ENCODE measurements around the gene LRRTM4. TPM values are rescaled to one million over a fixed set of nuclear protein-coding genes. Genes with fewer than 3 reads are reported as not detected.

LRRTM4 gene
- total RNA-seq, 1 donor from 2014 or later, result not detected

DNA sequence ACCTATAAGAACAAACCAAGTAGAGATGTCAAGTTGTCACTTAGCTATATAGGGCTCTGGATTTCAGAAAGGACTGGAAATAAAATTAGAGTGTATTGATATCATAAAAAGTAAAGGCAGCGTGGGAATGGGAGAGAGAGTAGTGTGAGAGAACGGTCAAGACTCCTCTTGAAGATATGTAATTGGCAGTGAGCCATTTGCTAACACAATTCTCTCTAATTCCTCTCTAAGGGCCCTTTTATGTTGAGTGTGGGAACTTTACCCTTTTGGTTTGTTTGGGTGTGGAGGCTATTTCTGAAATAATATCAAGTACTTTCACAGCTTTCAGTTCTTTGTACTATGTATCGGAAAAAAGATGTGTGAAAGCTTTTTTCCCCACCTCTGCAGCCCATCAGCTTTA lies 196.8 kb downstream of the LRRTM4 start:
- intact Hi-C loops (cut with micrococcal nuclease), result no loop called here

DNA sequence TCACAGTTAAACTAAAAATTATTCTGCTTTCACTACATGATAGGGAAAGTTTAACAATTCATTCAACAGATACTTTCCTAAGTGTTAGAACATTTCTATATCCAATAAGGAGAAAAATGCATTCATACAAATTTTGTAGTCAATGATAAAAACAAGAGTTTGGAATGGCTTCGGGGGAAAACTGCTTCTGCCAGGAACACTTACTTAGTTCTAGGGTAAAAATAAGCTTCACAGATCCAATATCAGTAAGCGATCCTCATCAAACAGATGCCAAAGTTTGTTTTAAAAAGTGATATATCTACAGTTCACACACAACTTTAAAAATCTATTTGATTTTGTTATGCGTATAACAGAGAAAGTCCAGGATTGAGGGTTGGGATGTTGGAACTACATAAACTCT lies 199.7 kb downstream of the LRRTM4 start:
- intact Hi-C loops (cut with micrococcal nuclease), result no loop called here

DNA sequence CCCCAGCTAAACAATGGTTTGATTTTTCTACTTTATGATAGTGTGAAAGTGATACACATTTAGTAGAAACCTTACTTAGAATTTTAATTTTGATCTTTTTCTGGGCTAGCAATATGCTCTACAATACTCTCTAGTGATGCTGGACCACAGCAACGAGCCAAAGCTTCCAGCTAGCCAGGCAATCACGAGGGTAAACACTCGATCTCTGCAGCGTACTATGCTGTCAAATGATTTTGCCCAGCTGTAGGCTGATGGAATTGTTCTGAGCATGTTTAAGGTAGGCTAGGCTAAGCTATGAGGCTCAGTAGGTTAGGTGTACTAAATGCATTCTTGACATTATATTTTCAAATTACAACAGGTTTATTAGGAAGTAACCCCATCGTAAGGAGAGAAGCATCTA lies 207.5 kb downstream of the LRRTM4 start:
- intact Hi-C loops (cut with micrococcal nuclease), result no loop called here

DNA sequence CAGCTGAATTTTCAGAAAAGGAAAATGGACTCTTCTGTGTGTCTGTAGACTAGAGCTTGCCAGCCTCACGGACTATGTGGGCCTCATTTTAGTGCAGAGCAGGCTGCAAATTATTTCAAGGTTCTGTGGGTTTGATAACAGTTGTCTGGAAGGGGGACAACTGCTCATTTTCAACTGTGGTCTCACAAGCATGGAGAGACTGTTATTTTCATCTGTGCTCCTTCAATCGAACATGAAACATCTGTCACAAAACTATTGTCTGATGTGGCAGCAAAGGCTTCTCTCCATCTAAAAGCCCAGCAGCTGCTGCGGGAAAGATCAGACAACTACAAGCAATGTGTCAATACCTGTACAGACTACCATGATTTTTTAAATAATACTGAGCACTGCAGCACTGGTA lies 211.8 kb downstream of the LRRTM4 start:
- intact Hi-C loops (cut with micrococcal nuclease), result no loop called here

DNA sequence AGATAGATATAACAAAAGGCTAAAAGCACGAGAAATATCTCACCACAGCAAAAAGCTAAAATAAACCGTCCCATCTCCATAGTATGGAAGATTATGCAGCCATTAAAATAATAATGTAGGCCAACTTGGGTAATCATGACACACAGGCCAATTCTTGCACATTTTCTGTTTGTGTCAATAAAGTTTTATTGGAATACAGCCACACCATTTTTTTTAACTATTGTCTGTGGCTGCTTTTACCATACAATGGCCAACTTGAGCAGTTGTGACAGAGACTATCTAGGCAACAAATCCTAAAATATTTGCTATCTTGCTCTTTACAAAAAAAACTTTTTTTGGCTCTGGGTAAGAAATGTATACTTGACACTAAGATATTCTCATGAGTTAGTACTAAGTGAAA lies 212.5 kb downstream of the LRRTM4 start:
- intact Hi-C loops (cut with micrococcal nuclease), result no loop called here

DNA sequence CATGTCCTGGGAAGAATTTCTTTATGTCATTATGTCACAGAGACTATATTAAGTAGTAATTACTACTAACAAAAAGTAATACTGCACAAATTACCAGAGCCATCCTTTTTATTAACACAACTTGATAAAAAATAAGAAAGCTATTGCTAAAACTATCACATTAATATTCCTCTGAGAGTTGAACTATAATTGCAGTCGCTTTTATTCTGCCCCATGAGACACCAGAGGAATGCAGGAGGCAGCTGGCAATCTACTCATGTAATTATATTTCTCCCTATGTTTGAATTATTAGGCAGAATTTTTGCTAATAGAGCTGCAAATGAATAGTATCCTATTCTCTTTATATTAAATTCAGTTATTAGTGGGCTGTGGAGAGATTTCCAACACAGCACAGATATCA lies 220.7 kb downstream of the LRRTM4 start:
- intact Hi-C loops (cut with micrococcal nuclease), result no loop called here

DNA sequence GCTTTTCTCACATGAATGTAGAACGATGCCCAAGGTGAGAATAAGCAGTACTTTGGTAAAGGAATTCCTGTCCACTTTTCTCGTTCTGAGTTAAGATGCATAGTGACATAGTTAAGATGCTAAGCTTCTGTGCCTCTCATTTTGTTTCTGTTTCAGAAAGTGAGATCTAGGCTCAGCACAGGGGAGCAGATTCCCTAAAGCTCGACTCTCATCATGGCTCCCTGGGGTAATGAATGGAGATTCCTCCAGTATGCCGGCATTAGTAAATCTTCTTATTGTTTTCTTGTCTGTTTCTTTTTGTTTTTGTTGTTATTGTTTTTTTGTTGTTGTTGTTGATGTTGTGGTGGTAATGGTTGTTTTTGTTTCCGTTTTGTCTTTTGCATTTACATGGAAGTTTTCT lies 225.4 kb downstream of the LRRTM4 start:
- intact Hi-C loops (cut with micrococcal nuclease), result no loop called here

DNA sequence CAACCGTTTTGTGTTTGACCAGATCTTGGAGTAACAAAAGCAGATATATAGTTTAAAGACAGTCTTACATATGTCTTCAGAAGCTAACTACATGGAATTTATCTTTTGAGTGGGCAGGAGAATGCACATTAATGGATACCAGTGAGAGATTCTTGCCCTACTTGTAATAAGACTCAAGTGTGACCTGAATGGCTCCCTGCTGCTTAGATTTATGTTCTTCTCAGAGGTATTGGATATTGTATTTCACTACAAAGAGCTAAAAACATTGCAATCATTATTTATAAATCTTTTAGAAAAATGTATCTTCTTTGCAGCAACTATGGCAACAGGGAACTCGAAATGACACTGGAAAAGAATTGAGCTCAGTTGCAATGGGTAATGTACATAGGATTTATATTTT lies 227.7 kb downstream of the LRRTM4 start:
- intact Hi-C loops (cut with micrococcal nuclease), result no loop called here

DNA sequence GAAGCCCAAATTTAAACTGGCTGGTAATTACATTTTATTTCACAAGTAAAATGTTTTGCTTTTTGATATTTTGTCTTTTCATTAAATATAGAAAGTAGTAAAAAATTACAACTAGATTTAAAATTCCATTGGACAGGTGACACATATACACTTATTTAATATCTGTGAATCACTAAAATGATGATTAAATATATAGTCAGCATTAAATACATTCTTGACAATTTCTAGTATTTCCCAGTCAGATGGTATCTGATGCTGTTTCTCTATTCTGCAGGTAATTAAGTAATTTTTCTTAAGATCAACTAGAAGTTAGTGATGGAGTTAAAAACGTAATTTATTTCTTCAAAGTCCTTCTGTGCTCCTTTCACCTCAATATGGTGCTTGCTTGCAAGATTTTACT lies 237.8 kb downstream of the LRRTM4 start:
- intact Hi-C loops (cut with micrococcal nuclease), result no loop called here

DNA sequence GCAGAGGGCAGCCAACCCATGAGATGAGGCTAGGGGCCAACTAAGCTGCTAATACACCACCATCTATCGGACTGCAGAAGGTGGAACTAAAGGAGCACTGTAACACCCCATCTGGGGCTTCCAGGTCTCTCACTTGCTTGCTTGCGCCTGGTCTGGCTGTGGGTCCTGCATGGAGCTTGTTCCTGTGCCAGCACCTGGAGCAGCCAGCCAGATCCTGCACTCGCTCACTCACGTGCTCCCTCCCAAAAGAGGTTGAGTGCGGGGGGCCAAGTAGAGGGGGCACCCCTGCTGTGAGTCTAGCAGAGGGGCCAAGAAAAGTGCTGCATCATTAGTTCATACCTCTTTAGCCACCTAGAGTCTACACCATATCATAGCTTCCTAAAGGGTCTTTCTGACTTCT lies 250.9 kb downstream of the LRRTM4 start:
- intact Hi-C loops (cut with micrococcal nuclease), result no loop called here

DNA sequence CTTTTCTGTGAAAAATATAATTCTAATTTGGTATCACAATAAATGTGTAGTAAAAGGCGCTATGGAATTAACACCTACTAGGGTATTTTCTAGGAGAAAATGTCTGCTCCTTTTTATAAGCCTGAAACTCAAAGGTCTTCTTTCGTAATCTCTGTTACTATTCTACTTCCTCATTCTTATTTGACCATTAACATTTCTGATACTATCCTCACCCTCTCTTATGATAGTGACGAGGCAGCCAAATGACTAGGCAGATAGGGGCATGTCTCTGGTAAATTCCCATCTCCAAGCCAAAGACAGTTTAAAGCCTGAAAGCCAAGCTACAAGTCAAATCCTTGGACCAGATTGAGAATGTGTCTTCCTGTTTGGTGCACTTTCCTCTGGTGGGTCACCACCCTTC lies 251.7 kb downstream of the LRRTM4 start:
- intact Hi-C loops (cut with micrococcal nuclease), result no loop called here

DNA sequence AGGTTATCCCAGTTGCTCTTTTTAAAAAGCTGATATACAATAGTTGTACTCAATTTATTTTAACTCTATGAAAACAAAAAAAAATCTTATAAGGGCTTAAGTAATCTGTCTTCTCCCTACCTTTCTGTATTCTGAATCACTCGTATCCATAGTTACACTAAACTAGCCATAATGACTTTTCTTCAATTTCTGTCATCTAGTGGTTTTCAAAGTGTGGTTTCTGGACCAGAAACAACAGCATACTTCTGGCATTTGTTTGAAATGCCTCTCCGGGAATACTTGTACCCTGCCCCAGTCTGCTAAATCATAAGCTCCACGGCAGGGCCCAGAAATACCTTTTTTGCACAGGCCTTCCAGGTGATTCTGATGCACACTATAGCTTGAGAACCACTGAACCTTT lies 253.6 kb downstream of the LRRTM4 start:
- intact Hi-C loops (cut with micrococcal nuclease), result no loop called here

DNA sequence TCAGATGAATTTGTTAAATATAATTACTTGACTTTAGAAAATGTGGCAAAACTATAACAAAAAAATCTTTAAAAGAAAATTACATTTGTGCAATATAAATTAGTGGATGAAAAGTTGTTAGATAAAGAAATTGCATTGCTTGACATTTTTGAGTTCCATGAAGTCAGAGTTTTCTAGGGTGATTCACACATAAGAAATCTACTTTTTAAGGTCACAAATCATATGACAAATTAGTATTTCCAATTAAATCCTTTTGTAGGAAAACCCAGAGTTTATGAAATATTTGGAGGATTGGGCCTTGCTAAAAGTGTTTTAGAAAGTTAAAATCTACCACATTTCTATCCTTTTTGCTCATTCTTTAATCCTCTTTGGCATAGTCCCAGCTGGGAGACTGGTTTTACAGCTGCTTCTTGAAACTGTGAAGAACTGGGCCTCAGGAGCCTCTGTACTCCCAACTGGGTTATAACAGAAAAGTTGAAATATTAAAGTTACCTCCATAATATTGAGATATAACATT lies 289.2 kb downstream of the LRRTM4 start:
- intact Hi-C loops (cut with micrococcal nuclease), result no loop called here

DNA sequence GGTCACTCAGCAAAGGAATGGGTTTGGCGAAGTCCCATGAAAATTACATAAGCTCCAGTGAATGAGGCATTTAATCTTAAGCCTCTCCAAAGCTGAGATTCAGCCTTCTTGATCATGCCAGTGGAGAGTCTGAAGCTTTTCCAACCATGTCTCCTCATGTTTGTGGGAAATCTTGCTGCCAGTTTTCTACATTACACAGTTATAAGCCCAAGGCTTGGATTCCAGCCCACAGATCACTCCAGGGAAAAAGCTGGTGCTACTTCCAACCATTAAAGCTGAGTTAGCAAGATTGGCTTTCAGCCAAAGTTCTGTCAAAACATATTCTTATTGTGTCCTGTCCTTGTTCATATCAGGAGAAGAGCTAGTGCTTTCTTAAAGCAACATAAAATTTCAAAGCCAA lies 293.8 kb downstream of the LRRTM4 start:
- intact Hi-C loops (cut with micrococcal nuclease), result no loop called here

DNA sequence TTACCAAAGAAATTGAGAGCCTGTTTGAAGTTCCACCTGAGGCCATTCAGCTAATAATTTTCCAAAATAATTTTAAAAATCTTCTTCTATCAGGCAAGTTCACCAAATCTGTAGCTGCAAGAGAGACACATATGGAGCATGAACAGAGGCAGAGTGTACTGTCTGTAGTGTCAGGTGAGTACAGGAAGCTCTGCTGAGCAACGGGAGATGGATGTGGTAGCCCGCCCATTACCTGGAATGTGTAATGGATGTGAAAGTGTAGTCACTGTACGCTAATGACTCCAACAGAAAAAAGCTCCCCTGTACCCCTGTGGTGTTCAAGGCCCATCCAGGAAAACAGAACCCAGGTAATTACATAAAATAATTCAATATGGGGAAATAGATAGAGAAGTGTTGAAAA lies 311.5 kb downstream of the LRRTM4 start:
- intact Hi-C loops (cut with micrococcal nuclease), result no loop called here

DNA sequence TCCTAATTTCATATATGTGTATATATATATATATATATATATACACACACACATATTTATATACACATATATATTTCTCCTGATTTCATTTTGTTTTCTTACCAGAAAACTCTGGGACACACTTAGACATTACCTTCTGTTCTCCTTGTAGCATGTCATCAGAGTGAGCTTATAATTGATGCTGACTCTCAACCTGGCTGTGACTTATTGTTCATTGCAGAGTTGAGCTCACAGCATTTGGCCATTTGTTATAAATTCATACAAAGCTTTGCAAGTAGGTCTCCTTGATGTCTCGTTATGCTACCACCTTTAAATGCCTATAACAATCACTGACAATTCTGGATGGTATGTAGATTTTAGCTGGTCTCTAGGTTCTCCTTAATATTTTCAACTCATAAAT lies 314.8 kb downstream of the LRRTM4 start:
- intact Hi-C loops (cut with micrococcal nuclease), result no loop called here

DNA sequence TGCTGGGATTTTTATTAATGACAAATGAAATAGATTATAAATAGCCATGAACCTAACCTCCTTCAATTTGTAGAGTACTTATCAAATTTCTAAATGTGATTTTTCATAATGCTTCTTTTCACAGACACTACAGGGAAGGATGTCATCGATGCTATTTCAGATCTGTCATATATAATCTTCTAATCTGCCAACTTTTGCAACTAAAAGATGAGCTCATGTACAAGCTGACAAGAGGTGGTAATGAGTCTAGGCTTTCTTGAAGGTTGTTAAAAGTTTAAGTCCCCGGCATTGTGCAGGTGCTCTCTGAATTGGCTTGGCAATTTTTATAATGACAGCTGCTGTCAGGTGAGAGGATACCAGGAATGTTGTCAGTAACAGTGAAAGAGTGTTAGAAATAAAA lies 320.4 kb downstream of the LRRTM4 start:
- intact Hi-C loops (cut with micrococcal nuclease), result no loop called here

DNA sequence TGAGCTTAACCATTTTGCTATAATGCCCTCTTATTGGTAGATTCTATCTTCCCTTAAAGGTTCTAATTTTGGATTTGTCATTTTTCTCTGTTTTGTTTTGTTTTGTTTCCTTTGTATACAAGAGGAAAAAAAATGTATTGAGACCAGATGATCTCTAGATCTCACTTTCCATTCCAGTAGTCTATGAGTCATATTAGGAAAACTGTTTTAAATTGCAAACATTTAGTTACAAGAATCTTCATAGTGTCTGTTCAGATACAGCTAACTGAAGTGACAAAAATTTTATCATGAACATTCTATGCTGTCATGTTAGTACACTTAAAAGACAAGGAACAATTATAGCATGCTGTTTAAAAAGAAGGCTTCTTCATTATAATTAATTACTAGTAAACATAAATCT lies 322.8 kb downstream of the LRRTM4 start:
- intact Hi-C loops (cut with micrococcal nuclease), result no loop called here

DNA sequence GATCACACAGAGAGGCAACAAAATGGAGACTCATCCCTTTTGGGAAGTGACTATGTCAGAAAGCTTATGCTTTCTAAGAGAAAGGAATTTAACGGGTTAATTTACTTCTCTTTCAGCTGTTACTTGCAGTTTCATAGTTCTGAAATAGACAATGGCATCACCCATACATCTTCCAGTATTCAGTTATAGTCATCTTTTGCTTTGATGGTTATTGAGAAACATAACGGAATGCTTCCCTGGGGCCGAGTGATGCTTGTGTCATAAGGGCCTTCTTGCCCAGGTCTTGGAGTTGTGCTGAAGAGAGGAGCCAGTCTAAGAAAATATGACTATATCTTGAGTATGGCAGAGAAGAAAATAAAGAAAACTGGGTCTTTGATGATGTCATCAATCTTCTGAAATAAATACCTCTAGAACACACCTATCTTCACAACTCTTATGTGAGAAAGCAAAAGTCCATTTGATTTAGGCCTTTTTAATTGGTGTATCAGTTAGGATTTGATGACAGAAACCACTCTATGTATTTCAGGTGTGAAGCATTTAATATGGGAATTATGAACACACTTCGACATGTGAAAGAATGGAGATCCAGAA lies 328.2 kb downstream of the LRRTM4 start:
- intact Hi-C loops (cut with micrococcal nuclease), result no loop called here

DNA sequence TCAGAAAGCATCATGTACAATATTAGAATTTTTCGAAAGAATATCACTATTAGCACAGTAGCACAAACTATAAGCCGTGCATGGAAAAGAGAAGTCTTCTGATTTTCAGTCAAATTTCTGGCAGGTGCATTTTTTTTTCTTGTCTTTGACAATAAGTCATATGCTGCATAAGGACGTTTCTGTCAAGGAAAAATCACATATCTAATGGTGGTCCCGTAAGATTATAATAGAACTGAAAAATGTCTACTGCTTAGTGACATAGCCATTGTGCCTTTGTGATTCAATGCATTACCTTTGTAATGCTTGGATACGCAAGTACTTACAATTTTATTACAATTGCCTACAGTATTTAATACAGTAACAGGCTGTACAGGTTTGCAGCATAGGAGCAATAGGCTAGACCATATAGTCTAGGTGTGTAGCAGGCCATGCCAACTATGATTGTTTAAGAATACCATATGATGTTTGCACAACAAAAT lies 329.3 kb downstream of the LRRTM4 start:
- intact Hi-C loops (cut with micrococcal nuclease), result no loop called here

DNA sequence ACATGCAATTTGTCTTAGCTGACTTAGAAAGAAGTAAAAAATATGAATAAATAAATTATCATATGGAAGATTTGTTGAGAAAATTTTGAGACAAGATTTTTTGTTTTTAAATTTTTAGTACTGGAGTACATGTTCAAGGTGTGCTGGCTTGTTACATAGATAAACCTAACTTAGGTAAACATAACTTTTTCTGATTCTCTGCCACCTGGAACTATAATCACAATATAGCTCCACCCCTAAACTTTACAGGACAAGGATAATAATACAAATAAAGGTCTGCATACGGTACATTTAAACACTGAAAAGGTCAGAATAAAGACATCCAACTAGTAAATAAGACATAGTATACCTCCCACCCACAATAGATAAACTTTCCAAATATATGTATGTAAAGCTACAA lies 330.5 kb downstream of the LRRTM4 start:
- intact Hi-C loops (cut with micrococcal nuclease), result no loop called here

DNA sequence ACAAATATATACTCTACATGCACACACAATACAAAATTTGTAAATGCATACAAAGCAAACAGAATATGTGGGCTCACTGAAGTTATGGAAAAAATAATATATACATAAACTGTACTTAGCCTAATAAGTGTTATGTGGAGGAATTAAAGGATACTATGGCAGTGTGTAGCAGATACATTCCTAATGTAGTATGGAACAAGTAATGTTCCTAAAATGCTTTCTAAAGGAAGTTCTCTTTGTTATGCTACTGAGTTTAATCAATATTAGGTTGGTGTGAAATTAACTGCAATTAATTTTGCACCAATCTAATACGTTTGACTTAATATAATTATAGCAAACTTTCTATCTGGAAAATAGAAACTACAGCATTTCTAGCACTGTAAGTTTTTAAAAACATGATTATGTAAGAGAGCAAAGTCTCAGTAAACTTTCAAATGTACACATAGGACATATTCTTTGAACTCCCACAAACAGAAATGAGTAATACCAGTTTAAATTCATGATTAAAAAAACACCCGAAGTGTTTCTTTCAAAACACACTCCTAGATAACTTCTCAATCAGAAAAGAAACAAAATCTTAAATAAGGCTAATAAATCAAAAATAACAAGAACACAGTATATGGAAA lies 331.3 kb downstream of the LRRTM4 start:
- intact Hi-C loops (cut with micrococcal nuclease), result no loop called here

DNA sequence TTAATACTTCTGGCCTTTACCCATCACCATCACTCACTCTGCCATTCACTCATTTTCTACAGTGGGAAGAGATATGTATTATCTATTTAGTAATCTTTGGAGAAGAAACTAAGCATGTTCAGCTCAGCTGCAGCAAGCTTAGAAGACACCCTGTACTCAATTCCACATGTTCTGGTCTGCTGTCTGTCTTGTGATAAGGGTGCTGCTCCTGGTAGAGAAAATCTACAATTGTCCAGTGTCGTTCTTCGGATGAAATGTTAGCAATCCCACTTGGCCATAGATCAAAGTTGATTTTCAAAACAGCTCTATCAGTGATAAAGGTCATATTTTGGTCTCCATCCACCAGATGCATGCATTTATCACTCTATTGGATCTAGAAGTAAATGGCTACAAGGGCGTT lies 337.1 kb downstream of the LRRTM4 start:
- intact Hi-C loops (cut with micrococcal nuclease), result no loop called here

Data from T-helper 2 cell treated with Interferon-gamma antibody and Interleukin-4, amounts not matched to agents 100 ng/mL and 5 ng/mL, for 36 hours (primary cell).